Right hindlimb (tissue), 1 donor: ENCODE data around the gene LDLRAD4.

Source experiments
- DNase-seq: peaks from one replicate; pipeline ENCODE4 v3.0.0-alpha.2; 2018

Gene LDLRAD4

GRCh38 chr18:13545955-13546354 lies 327.4 kb downstream of the LDLRAD4 start:
- DNase-seq = peak; percentile 2

DNA sequence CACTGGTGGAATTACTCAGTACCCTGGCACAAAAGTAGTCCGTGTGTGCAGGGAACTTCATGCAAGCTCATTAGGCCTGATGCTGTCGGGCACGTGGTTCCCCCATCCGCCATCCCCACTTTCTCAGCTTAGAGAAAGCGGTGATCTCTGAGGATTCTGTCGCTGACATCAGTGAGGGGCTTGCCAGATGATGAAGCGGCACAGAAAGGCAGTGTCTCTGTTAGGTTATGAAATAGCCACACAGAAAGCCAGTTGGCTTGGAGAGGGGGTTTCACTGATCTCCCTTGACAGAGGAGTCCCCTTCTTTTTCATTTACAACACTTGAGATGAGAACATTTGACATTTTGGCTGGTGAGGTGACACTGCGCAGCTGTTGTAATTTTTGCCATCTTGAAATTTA lies 328.1 kb downstream of the LDLRAD4 start:
- DNase-seq = peak; percentile 9

- peak; percentile 25 for DNase-seq
These were observed 328.8 kb downstream of the LDLRAD4 start for GRCh38 chr18:13547347-13547746.

DNA sequence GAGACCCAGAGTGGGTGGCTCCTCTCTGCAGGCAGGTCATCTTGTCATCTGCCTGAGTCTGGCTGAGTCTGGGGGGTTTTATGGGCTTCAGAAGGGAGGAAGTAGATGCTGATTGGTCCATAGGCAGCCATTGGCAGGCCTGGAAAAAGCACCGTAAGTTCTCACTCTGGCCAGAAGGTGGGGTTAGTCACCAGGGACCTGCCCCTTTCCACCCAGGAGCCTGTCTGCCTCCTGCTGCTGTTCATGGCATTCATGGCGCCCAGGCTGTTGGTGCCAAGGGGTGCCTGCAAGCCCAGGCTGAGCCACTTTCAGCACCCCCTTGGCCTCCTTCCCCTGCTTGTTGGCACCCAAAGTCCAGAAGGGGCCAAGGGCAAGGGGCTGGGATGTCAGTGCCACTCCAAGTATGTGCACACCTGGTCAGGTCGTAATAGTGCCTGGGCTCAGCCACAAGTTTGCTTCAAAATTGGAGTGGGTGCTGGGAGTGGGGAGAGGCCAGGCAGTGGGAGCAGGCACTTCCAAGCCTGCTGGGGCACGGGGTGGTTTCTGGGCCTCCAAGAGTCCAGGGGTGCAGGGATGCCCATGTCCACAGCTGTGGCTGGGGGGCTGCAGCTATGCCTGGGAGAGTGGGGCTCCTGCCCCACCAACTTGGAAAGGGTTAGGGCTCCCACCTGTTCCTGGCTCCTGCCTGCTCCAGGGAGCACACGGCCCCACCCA lies 329.7 kb downstream of the LDLRAD4 start:
- DNase-seq = peak; percentile 16

GRCh38 chr18:13548966-13549879 lies 330.7 kb downstream of the LDLRAD4 start:
- DNase-seq = peak; percentile 19

DNA sequence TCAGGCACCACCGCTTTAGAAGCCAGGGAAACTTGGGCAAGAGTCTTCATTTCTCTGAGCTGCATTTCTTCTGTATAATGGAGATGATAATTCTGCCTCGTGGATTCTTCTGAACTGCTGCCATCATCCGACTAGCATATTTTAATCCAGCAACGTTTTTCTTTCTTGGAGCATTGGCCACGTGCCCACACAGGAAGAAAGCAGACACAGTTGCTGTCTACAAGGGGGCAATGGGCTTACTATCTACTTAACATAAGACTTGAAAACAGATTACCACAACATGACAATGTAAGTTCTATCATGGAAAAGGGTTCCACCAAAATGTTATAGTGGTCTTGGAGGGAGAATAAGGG lies 331.3 kb downstream of the LDLRAD4 start:
- peak; percentile 33 for DNase-seq

GRCh38 chr18:13550418-13551304 lies 332.1 kb downstream of the LDLRAD4 start:
- DNase-seq = peak; percentile 16

GRCh38 chr18:13551305-13551603 lies 332.7 kb downstream of the LDLRAD4 start:
- DNase-seq = peak; percentile 0

DNA sequence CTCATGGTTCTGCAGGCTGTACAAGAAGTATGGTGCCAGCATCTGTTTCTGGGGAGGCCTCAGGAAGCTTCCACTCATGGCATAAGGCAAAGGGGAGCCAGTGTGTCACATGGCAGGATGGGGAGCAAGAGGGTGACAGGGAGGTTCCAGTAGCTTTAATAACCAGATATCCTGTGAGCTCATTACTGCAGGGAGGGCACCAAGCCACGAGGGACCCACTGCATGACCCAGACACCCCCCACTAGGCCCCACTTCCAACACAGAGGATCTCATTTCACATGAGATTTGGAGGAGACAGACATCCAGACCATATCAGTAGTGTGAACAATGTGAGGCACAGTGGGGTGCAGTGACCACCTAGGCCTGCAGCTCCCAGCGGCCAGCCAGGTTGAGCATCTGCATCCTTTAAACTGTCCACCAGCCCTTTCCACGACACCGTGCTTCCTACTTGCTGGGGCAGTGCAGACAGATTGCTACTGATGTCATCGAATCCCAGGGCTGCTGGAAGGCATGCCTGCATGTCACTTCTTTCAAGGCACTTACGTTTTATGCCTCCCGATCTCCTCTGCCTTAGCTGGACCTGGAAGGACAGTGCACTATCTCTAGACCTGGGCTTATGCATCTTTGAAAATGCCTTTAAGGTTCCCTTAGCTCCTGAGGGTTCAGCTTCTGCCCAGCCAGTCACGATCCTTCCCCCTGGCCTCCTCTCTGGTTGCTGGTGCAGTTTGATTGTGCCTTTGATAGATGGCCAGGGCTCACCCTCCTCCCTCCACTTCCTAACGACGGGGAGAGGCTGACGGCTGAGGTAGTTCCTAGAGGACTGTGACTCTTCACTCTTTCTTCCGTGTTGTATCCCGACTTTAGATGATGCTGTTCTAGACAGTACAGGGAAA lies 333.5 kb downstream of the LDLRAD4 start:
- DNase-seq = peak; percentile 7

GRCh38 chr18:13553449-13553848 lies 334.9 kb downstream of the LDLRAD4 start:
- peak; percentile 3 for DNase-seq

- no peak for DNase-seq
These were observed 336.6 kb downstream of the LDLRAD4 start for GRCh38 chr18:13555192-13555591.

GRCh38 chr18:13555865-13556264 lies 337.3 kb downstream of the LDLRAD4 start:
- DNase-seq = no peak

GRCh38 chr18:13556502-13556901 lies 337.9 kb downstream of the LDLRAD4 start:
- peak; percentile 4 for DNase-seq

- DNase-seq = peak; percentile 39
These were observed 339.6 kb downstream of the LDLRAD4 start for GRCh38 chr18:13558124-13558523.

DNA sequence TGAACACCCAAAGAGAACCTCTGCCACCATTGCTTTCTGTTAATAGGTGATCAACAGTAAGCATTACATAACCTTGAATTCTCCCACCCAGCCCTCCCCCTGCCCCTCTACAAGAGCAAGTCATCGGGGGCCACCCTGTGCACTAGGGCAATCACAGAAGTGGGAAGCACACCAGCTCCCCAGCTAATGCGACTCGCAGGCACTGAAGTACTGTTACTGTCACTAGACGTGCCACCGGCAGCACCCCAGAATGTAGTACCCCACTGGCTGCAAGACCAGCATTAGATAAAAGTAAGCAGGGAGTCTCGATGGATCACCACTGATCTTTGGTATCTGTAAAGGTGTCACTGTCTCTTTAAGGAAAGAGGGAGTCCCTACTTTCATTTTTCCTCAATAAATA lies 340.2 kb downstream of the LDLRAD4 start:
- peak; percentile 3 for DNase-seq

DNA sequence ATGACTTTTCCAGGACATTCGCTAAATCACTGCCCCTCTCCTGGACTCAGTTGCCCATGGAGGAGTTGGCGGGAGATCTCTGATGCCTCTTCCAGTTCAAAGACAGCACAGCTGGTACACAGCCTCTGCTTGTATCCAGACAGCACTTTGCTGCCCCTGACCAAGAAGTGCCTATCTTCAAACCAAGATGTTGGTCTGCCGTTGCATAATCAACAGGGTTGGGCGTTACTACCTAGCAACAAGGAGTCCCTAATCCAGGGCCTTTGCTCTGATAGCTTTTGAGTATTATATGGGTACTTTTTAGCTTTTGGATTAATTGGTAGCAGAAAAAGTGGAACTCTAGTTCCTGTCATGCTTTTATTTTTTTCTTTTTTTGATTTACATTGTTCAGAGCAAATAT lies 341.2 kb downstream of the LDLRAD4 start:
- DNase-seq = peak; percentile 1

- DNase-seq = no peak
These were observed 341.7 kb downstream of the LDLRAD4 start for GRCh38 chr18:13560306-13560705.

GRCh38 chr18:13562494-13563029 lies 344.0 kb downstream of the LDLRAD4 start:
- DNase-seq = no peak

GRCh38 chr18:13563390-13563805 lies 344.8 kb downstream of the LDLRAD4 start:
- DNase-seq = no peak

DNA sequence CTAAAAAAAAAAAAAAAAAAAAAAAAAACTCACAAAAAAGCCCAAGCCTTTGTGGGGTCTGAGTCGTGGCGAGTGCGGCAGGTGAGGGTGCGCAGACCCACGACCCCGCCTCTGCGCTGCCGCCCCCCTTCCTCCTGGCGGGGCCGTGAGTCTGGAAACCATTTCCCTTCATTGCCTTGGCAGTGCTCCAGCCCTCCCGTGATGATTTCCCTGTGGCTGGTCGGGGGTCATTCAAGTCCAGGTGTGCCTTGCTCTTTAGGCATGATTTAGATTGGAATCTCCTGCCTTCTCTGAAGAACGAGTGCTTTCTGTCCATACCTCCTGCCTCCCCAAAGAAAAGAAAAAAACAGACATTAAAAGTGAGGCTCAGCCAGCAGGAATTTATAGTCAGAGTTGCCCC lies 346.0 kb downstream of the LDLRAD4 start:
- no peak for DNase-seq

DNA sequence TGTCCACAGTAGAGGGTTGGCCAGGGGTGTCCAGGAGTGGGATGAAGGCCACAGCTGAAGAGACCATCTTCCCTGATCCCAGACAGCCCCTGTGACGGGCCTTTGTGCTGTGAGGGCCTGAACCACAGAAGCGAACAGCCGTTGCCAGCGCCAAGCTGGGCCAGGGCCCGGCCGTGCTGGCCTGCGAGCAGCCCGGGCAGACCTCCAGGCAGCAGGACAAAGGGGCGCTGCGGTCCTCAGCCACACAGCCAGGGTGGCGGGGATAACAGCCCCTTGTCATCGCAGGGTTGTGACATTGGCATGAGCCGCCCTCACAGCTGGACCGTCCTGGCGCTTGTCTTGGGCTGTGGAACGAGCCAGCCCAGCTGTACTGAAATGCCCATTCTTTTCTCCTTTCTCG lies 346.7 kb downstream of the LDLRAD4 start:
- peak; percentile 56 for DNase-seq
